ENCODE data around the gene CDC42BPA.
"Not testable (repeated sequence)": the region's sequence is repeated elsewhere in the genome, so short reads cannot be mapped to it uniquely, and the experiment has no call there.

The CDC42BPA gene

GRCh38 chr1:227059076-227059475 is 259.2 kb downstream of the CDC42BPA start:
- no peak for FAIRE-seq

GRCh38 chr1:227058321-227058751 is 260.0 kb downstream of the CDC42BPA start:
- FAIRE-seq: no peak

GRCh38 chr1:227049253-227049652 is 269.0 kb downstream of the CDC42BPA start:
- FAIRE-seq: no peak

GRCh38 chr1:227043755-227044154 is 274.5 kb downstream of the CDC42BPA start:
- FAIRE-seq: no peak

- no peak for FAIRE-seq
Measured at GRCh38 chr1:227042292-227042691, 276.0 kb downstream of the CDC42BPA start.

- FAIRE-seq: no peak
Measured at GRCh38 chr1:227038401-227038800, 279.9 kb downstream of the CDC42BPA start.

- FAIRE-seq: no peak
Measured at GRCh38 chr1:227037121-227037520, 281.2 kb downstream of the CDC42BPA start.

GRCh38 chr1:227035316-227035715 is 283.0 kb downstream of the CDC42BPA start:
- no peak for FAIRE-seq

- no peak for FAIRE-seq
Measured at GRCh38 chr1:227033880-227034279, 284.4 kb downstream of the CDC42BPA start.

- FAIRE-seq: no peak
Measured at GRCh38 chr1:227032396-227032795, 285.9 kb downstream of the CDC42BPA start.

- FAIRE-seq: no peak
Measured at GRCh38 chr1:227016990-227017389, 301.3 kb downstream of the CDC42BPA start.

GRCh38 chr1:227010645-227011044 is 307.6 kb downstream of the CDC42BPA start:
- FAIRE-seq: no peak

GRCh38 chr1:227009937-227010336 is 308.4 kb downstream of the CDC42BPA start:
- no peak for FAIRE-seq

- no peak for FAIRE-seq
Measured at GRCh38 chr1:227006226-227006796, 312.0 kb downstream of the CDC42BPA start.

GRCh38 chr1:227004796-227005195 is 313.5 kb downstream of the CDC42BPA start:
- no peak for FAIRE-seq

- FAIRE-seq: no peak
Measured at GRCh38 chr1:227003165-227003564, 315.1 kb downstream of the CDC42BPA start.

GRCh38 chr1:227002531-227003049 is 315.7 kb downstream of the CDC42BPA start:
- no peak for FAIRE-seq

GRCh38 chr1:226999579-226999978 is 318.7 kb downstream of the CDC42BPA start:
- not testable (repeated sequence) for FAIRE-seq

GRCh38 chr1:226995365-226996332 is 322.6 kb downstream of the CDC42BPA start:
- no peak for FAIRE-seq

- no peak for FAIRE-seq
Measured at GRCh38 chr1:226994586-226995364, 323.5 kb downstream of the CDC42BPA start.

GRCh38 chr1:226993814-226994585 is 324.3 kb downstream of the CDC42BPA start:
- FAIRE-seq: no peak

GRCh38 chr1:226991920-226992319 is 326.4 kb downstream of the CDC42BPA start:
- no peak for FAIRE-seq

All from endometrium (tissue), 2 donors.